Upper lobe of left lung (tissue), 6 donors: ENCODE measurements around the gene PHACTR1. TPM values are rescaled to one million over a fixed set of nuclear protein-coding genes. Genes with fewer than 3 reads are reported as not detected.
A peak's percentile ranks its signal among the peaks of the same experiment; 100 is the strongest.

Experiments used
- ATAC-seq, 2 donors: fragments of 200-7000 bp; cut with Tn5 transposase; one replicate each; pipeline ENCODE4 v1.9.1; 2022; ENCODE audit warnings: mild to moderate bottlenecking in 2 of 2, moderate library complexity in 2 of 2; ENCODE audit not compliant: low FRiP score in 2 of 2
- DNase-seq, 2 donors: peaks; one replicate each; pipeline ENCODE4 v3.0.0-alpha.2; 2019 to 2020
- H3K27ac ChIP-seq, 4 donors: fragments of 200-600 bp; sonication (generic); one replicate each; pipeline ENCODE4 v1.5.1; 2016 to 2019
- H3K27me3 ChIP-seq, 4 donors: fragments of 200-600 bp; sonication (generic); one replicate each; pipeline ENCODE4 v1.5.1; 2017 to 2019
- H3K36me3 ChIP-seq, 4 donors: fragments of 200-600 bp; sonication (generic); one replicate each; pipeline ENCODE4 v1.5.1; 2016 to 2019
- H3K4me1 ChIP-seq, 4 donors: fragments of 200-600 bp; sonication (generic); one replicate each; pipeline ENCODE4 v1.5.1; 2018 to 2019
- H3K4me3 ChIP-seq, 4 donors: fragments of 200-600 bp; sonication (generic); one replicate each; pipeline ENCODE4 v1.5.1; 2017 to 2019; ENCODE audit warnings: mild to moderate bottlenecking in 2 of 4, moderate library complexity in 1 of 4
- H3K9me3 ChIP-seq, 4 donors: fragments of 200-600 bp; sonication (generic); one replicate each; pipeline ENCODE4 v1.5.1; 2018 to 2019
- EP300 ChIP-seq, 4 donors: sonication (generic); formaldehyde crosslinking; IDR thresholded peaks; one replicate each; pipeline ENCODE4 v1.5.1; 2017; ENCODE audit warnings: antibody characterized with exemption in 4 of 4, control low read depth in 2 of 4
- POLR2A ChIP-seq, 4 donors: fragments of 450-650 bp; IDR thresholded peaks; one replicate each; pipeline ENCODE4 v1.5.1; 2016 to 2017; ENCODE audit warnings: antibody characterized with exemption in 4 of 4, mild to moderate bottlenecking in 2 of 4
- POLR2AphosphoS5 ChIP-seq, 2 donors: sonication (generic); formaldehyde crosslinking; IDR thresholded peaks; one replicate each; pipeline ENCODE4 v1.5.1; 2017; ENCODE audit warnings: antibody characterized with exemption in 2 of 2
- WGBS, 2 donors: methylation state at CpG; one replicate each; pipeline ENCODE4 v1.1.5; 2017 to 2018; 5-methylcytosine and 5-hydroxymethylcytosine counted together
- total RNA-seq, 6 donors: library from RNA; depleted of rRNA in 4 of 6; stranded (reverse); fragments of >200 nt in 4 of 6; gene quantifications; one replicate each; pipeline versions ENCODE4 v1.1.0 to v1.2.1, GENCODE V29; 2016 to 2021
- TF ChIP-seq, protein P1 (sequence below), 6 experiments: fragments of 450-650 bp in 4 of 6; fragments of 200-600 bp in 2 of 6; sonication (generic) in 2 of 6; IDR thresholded peaks; one replicate each; pipeline ENCODE4 v1.5.1; 2016 to 2019; ENCODE audit warnings: antibody characterized with exemption in 6 of 6
- donor health status: DM: no; HTN: no; CAD: no; lungs with moderate emphysema.
- donor health status: DM: no; HTN: yes; CAD: no; lungs with severe emphysema.

The PHACTR1 gene
- total RNA-seq, 6 donors from 2014 or later = 63.2 to 121 (median 90.9) TPM

DNA sequence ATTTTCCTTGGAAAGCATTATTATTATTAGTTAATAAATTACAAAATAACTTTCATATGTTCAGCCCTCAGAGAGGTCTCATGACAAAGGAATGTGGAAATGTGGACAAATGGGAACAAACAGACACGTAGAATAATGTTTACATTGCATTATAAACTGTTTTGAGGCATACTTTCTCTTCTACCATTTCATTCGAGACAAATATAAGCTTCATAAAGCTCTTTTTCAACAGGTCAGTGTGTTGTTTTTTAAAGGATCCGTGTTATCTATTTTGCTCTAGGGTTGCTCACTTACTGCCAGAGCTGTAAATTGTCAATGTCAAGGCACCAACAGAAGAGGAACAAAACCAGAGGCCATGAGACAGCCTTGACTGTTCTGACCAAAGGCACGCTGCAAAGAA is 256.8 kb downstream of the PHACTR1 start:
- H3K4me3 ChIP-seq = no peak overlapping the region
- whole genome bisulfite sequencing, 2 donors = 36 to 38% methylated on average over 4 of the region's 4 CpGs

DNA sequence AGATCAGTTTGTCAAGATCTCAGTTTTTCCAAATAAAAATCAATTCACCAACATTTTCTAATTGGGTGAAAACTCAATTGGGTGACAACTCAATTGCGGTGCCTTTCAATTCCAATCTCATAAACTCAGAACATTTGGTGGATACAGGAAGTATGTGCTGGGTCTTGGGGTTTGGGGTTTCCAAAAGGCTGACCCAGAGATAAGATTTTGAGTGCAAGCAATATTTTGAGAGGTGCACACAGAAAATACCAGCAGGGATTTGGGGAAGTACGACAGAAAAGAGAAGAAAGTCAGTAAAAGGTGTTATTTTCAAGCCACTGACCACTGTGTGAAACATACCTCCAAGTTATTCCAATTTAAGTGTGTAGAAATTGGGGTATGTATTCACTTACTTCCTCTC is 258.0 kb downstream of the PHACTR1 start:
- no peak for TF ChIP-seq POLR2AphosphoS5 (IDR thresholded peaks at IDR 0.05)
- TF ChIP-seq, protein P1, sequence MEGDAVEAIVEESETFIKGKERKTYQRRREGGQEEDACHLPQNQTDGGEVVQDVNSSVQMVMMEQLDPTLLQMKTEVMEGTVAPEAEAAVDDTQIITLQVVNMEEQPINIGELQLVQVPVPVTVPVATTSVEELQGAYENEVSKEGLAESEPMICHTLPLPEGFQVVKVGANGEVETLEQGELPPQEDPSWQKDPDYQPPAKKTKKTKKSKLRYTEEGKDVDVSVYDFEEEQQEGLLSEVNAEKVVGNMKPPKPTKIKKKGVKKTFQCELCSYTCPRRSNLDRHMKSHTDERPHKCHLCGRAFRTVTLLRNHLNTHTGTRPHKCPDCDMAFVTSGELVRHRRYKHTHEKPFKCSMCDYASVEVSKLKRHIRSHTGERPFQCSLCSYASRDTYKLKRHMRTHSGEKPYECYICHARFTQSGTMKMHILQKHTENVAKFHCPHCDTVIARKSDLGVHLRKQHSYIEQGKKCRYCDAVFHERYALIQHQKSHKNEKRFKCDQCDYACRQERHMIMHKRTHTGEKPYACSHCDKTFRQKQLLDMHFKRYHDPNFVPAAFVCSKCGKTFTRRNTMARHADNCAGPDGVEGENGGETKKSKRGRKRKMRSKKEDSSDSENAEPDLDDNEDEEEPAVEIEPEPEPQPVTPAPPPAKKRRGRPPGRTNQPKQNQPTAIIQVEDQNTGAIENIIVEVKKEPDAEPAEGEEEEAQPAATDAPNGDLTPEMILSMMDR (IDR thresholded peaks at IDR 0.05) = no peak
- TF ChIP-seq EP300 (IDR thresholded peaks at IDR 0.05) = no peak
- TF ChIP-seq POLR2A (IDR thresholded peaks at IDR 0.05) = no peak
- H3K27ac ChIP-seq = no peak overlapping the region
- DNase-seq = no peak
- WGBS, 2 donors = 66 to 80% methylated on average over 2 of the region's 2 CpGs
- H3K27me3 ChIP-seq = no peaks in the 10 kb centered on the region
- peaks cover 0 to 15% (median 6%) of the 10 kb centered on the region in 4 donors for H3K4me1 ChIP-seq
- no peak for ATAC-seq
- no peaks in the 10 kb centered on the region for H3K9me3 ChIP-seq
- H3K36me3 ChIP-seq = no peaks in the 10 kb centered on the region
- no peak overlapping the region for H3K4me3 ChIP-seq

More for the DNA sequence above, 256.8 kb downstream of the PHACTR1 start:
- no peaks in the 10 kb centered on the region for H3K9me3 ChIP-seq
- no peak overlapping the region for H3K27ac ChIP-seq
- DNase-seq = no peak
- ATAC-seq = no peak
- TF ChIP-seq, protein P1 (IDR thresholded peaks at IDR 0.05) = no peak
- TF ChIP-seq EP300 (IDR thresholded peaks at IDR 0.05) (peak in 1 of 4 donors; percentile 32), POLR2AphosphoS5 (IDR thresholded peaks at IDR 0.05) (no peak)
- H3K27me3 ChIP-seq = no peaks in the 10 kb centered on the region
- peaks cover 0 to 16% (median 6%) of the 10 kb centered on the region in 4 donors for H3K4me1 ChIP-seq
- no peaks in the 10 kb centered on the region for H3K36me3 ChIP-seq

GRCh38 chr6:12976366-12976765 is 259.8 kb downstream of the PHACTR1 start:
- DNase-seq (no peak), ATAC-seq (no peak)
- WGBS, 2 donors = 86 to 89% methylated on average over 5 of the region's 5 CpGs
- Histone ChIP-seq H3K27ac (no peak overlapping the region), H3K4me3 (no peak overlapping the region), H3K4me1 (peaks cover 0 to 14% (median 6%) of the 10 kb centered on the region in 4 donors), H3K9me3 (no peaks in the 10 kb centered on the region), H3K27me3 (no peaks in the 10 kb centered on the region), H3K36me3 (no peaks in the 10 kb centered on the region)
- TF ChIP-seq POLR2AphosphoS5 (IDR thresholded peaks at IDR 0.05) (no peak), POLR2A (IDR thresholded peaks at IDR 0.05) (no peak), EP300 (IDR thresholded peaks at IDR 0.05) (no peak)
- TF ChIP-seq, protein P1 (IDR thresholded peaks at IDR 0.05) = no peak

GRCh38 chr6:12977206-12977605 is 260.6 kb downstream of the PHACTR1 start:
- Histone ChIP-seq H3K36me3 (no peaks in the 10 kb centered on the region), H3K9me3 (no peaks in the 10 kb centered on the region), H3K4me3 (no peak overlapping the region), H3K4me1 (peaks cover 0 to 14% (median 6%) of the 10 kb centered on the region in 4 donors), H3K27ac (no peak overlapping the region), H3K27me3 (no peaks in the 10 kb centered on the region)
- no peak for DNase-seq
- no peak for TF ChIP-seq POLR2AphosphoS5 (IDR thresholded peaks at IDR 0.05)
- TF ChIP-seq, protein P1 (IDR thresholded peaks at IDR 0.05) = no peak
- no peak for TF ChIP-seq EP300 (IDR thresholded peaks at IDR 0.05)
- TF ChIP-seq POLR2A (IDR thresholded peaks at IDR 0.05) = no peak
- 85 to 91% methylated on average over 3 of the region's 3 CpGs for WGBS, 2 donors
- ATAC-seq = no peak

DNA sequence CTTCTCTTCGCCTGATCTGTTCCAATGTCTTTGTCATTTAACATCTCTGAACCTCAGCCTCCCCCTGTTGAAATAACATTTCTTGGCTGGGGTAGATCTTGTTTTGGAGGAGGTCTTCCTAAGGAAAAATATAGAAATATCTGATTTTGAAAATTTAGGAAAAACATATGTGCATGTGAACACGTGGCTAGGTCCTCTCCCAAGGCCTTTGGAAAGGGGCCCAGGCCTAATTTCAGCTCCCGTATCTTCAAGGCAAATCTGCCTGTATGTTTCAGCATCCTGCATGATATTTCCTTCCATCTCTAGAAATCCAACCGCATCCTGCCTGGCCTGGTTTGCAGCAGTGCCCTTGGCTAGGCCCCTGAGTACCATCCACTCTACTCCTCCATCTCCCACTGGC is 261.2 kb downstream of the PHACTR1 start:
- ATAC-seq = no peak
- Histone ChIP-seq H3K9me3 (no peaks in the 10 kb centered on the region), H3K4me1 (peaks cover 0 to 13% (median 6%) of the 10 kb centered on the region in 4 donors), H3K27ac (no peak overlapping the region), H3K36me3 (no peaks in the 10 kb centered on the region), H3K4me3 (no peak overlapping the region), H3K27me3 (no peaks in the 10 kb centered on the region)
- WGBS, 2 donors = 86 to 92% methylated on average over 4 of the region's 4 CpGs
- DNase-seq = no peak
- TF ChIP-seq, protein P1 (IDR thresholded peaks at IDR 0.05) = no peak
- TF ChIP-seq EP300 (IDR thresholded peaks at IDR 0.05) (no peak), POLR2A (IDR thresholded peaks at IDR 0.05) (no peak), POLR2AphosphoS5 (IDR thresholded peaks at IDR 0.05) (no peak)
